Trophoblast cell (in vitro differentiated cells and primary cell): ENCODE results near the gene CPEB1.

Source experiments
- DNase-seq, 2 donors: peaks; one replicate each; pipeline ENCODE4 v3.0.0-alpha.2; 2016
- H2AFZ ChIP-seq: 2 replicates; pipeline ENCODE4 v1.6.1; 2013; ENCODE audit warnings: low read length, moderate library complexity, mild to moderate bottlenecking; ENCODE audit not compliant: insufficient read depth, poor library complexity
- H2AK5ac ChIP-seq: 2 replicates; pipeline ENCODE4 v1.6.1; 2013; ENCODE audit warnings: mild to moderate bottlenecking, low read length
- H2BK120ac ChIP-seq: 2 replicates; pipeline ENCODE4 v1.6.1; 2013; ENCODE audit warnings: low read length, mild to moderate bottlenecking, moderate library complexity; ENCODE audit not compliant: insufficient read depth, poor library complexity
- H2BK12ac ChIP-seq: 2 replicates; pipeline ENCODE4 v1.6.1; 2013; ENCODE audit warnings: mild to moderate bottlenecking, low read length, moderate library complexity
- H2BK5ac ChIP-seq: 2 replicates; pipeline ENCODE4 v1.6.1; 2013; ENCODE audit warnings: low read length, low read depth, moderate library complexity, mild to moderate bottlenecking; ENCODE audit not compliant: poor library complexity
- H3K14ac ChIP-seq: 2 replicates; pipeline ENCODE4 v1.6.1; 2013; ENCODE audit warnings: mild to moderate bottlenecking, low read length
- H3K18ac ChIP-seq: 2 replicates; pipeline ENCODE4 v1.6.1; 2013; ENCODE audit warnings: mild to moderate bottlenecking, low read length
- H3K23ac ChIP-seq: 2 replicates; pipeline ENCODE4 v1.6.1; 2013; ENCODE audit warnings: low read length
- H3K27ac ChIP-seq: 2 replicates; pipeline ENCODE4 v1.5.1; 2013; ENCODE audit warnings: low read depth, mild to moderate bottlenecking, inconsistent platforms, low read length, moderate library complexity
- H3K27me3 ChIP-seq: 2 replicates; pipeline ENCODE4 v1.6.1; 2013; ENCODE audit warnings: inconsistent platforms, mild to moderate bottlenecking, low read length, moderate library complexity; ENCODE audit not compliant: insufficient read depth
- H3K36me3 ChIP-seq, 2 experiments: 1 replicate in 1 of 2; 2 replicates in 1 of 2; pipeline ENCODE4 v1.6.1; 2013; ENCODE audit warnings: low read length in 2 of 2, mild to moderate bottlenecking in 2 of 2, moderate library complexity in 1 of 2; ENCODE audit not compliant: insufficient read depth in 2 of 2, control insufficient read depth in 1 of 2
- H3K4ac ChIP-seq: 2 replicates; pipeline ENCODE4 v1.6.1; 2013; ENCODE audit warnings: low read depth, mild to moderate bottlenecking, low read length, moderate library complexity
- H3K4me1 ChIP-seq, 2 experiments: 1 replicate in 1 of 2; 2 replicates in 1 of 2; pipeline ENCODE4 v1.6.1; 2013; ENCODE audit warnings: low read length in 2 of 2, mild to moderate bottlenecking in 2 of 2, moderate library complexity in 1 of 2; ENCODE audit not compliant: insufficient read depth in 2 of 2, control insufficient read depth in 1 of 2
- H3K4me2 ChIP-seq: 2 replicates; pipeline ENCODE4 v1.6.1; 2013; ENCODE audit warnings: inconsistent platforms, mild to moderate bottlenecking, low read length, moderate library complexity
- H3K4me3 ChIP-seq: 2 replicates; pipeline ENCODE4 v1.5.1; 2013; ENCODE audit warnings: mild to moderate bottlenecking, low read depth, low read length, inconsistent platforms
- H3K79me1 ChIP-seq: one replicate; pipeline ENCODE4 v1.6.1; 2013; ENCODE audit warnings: low read length
- H3K79me2 ChIP-seq: 2 replicates; pipeline ENCODE4 v1.6.1; 2013; ENCODE audit warnings: low read length, mild to moderate bottlenecking; ENCODE audit not compliant: control insufficient read depth, insufficient read depth, poor library complexity
- H3K9ac ChIP-seq: 2 replicates; pipeline ENCODE4 v1.6.1; 2013; ENCODE audit warnings: mild to moderate bottlenecking, low read length
- H3K9me3 ChIP-seq: 2 replicates; pipeline ENCODE4 v1.6.1; 2013; ENCODE audit warnings: low read depth, mild to moderate bottlenecking, control low read depth, inconsistent platforms, low read length; ENCODE audit not compliant: insufficient read depth
- H4K12ac ChIP-seq: 2 replicates; pipeline ENCODE4 v1.6.1; 2013; ENCODE audit warnings: low read depth, mild to moderate bottlenecking, low read length, moderate library complexity
- H4K8ac ChIP-seq: 2 replicates; pipeline ENCODE4 v1.6.1; 2013; ENCODE audit warnings: low read depth, mild to moderate bottlenecking, low read length, moderate library complexity
- H4K91ac ChIP-seq: one replicate; pipeline ENCODE4 v1.6.1; 2013; ENCODE audit warnings: low read depth, mild to moderate bottlenecking, low read length, moderate library complexity
- WGBS: extraction: QIAGEN DNeasy Blood & Tissue Kit; methylation state at CpG from one replicate; pipeline ENCODE4 v1.1.7; 2013; ENCODE audit warnings: missing lambda C conversion rate; ENCODE audit not compliant: insufficient read length, insufficient coverage; ENCODE audit errors: extremely low coverage; 5-methylcytosine and 5-hydroxymethylcytosine counted together

Gene CPEB1

GRCh38 chr15:82580713-82581112, 66.5 kb downstream of the CPEB1 start:
- Histone ChIP-seq H3K9me3 (no peaks in the 10 kb centered on the region), H3K18ac (no peak overlapping the region), H2AFZ (no peak overlapping the region), H2AK5ac (no peak overlapping the region), H4K12ac (no peak overlapping the region), H3K36me3 (no peaks in the 10 kb centered on the region), H3K4me2 (no peak overlapping the region), H4K8ac (no peak overlapping the region), H3K4ac (no peak overlapping the region), H2BK12ac (no peak overlapping the region), H3K79me2 (no peaks in the 10 kb centered on the region), H3K27me3 (no peaks in the 10 kb centered on the region), H2BK5ac (no peak overlapping the region), H3K14ac (no peak overlapping the region), H3K27ac (no peak overlapping the region), H3K79me1 (no peaks in the 10 kb centered on the region), H4K91ac (no peak overlapping the region), H3K23ac (no peak overlapping the region), H3K4me1 (no peaks in the 10 kb centered on the region), H3K9ac (no peak overlapping the region), H3K4me3 (no peak overlapping the region), H2BK120ac (no peak overlapping the region)
- DNase-seq, result no peak
- WGBS, result no CpG with 5 or more reads among the region's 2 CpGs

- Histone ChIP-seq H2AFZ (no peak overlapping the region), H3K4ac (no peak overlapping the region), H3K4me1 (peaks cover 0 to 5% of the 10 kb centered on the region in 2 experiments), H3K79me1 (no peaks in the 10 kb centered on the region), H3K23ac (no peak overlapping the region), H2BK12ac (no peak overlapping the region), H3K9me3 (no peaks in the 10 kb centered on the region), H2BK120ac (no peak overlapping the region), H3K14ac (no peak overlapping the region), H2BK5ac (no peak overlapping the region), H3K4me2 (no peak overlapping the region), H3K36me3 (no peaks in the 10 kb centered on the region), H2AK5ac (no peak overlapping the region), H3K4me3 (no peak overlapping the region), H3K27me3 (no peaks in the 10 kb centered on the region), H4K91ac (no peak overlapping the region), H3K79me2 (no peaks in the 10 kb centered on the region), H4K12ac (no peak overlapping the region), H3K18ac (no peak overlapping the region), H3K9ac (no peak overlapping the region), H3K27ac (no peak overlapping the region), H4K8ac (no peak overlapping the region)
- WGBS, result no CpG with 5 or more reads among the region's 3 CpGs
- no peak for DNase-seq
Observed at GRCh38 chr15:82575335-82575734, 71.8 kb downstream of the CPEB1 start.

- Histone ChIP-seq H3K9me3 (no peaks in the 10 kb centered on the region), H3K14ac (no peak overlapping the region), H2BK5ac (no peak overlapping the region), H3K79me1 (no peaks in the 10 kb centered on the region), H4K12ac (no peak overlapping the region), H3K27ac (no peak overlapping the region), H4K91ac (no peak overlapping the region), H3K23ac (no peak overlapping the region), H2AFZ (no peak overlapping the region), H2BK12ac (no peak overlapping the region), H3K79me2 (no peaks in the 10 kb centered on the region), H3K9ac (no peak overlapping the region), H3K36me3 (no peaks in the 10 kb centered on the region), H3K4ac (no peak overlapping the region), H2BK120ac (no peak overlapping the region), H4K8ac (no peak overlapping the region), H2AK5ac (no peak overlapping the region), H3K4me1 (peaks cover 0 to 5% of the 10 kb centered on the region in 2 experiments), H3K18ac (no peak overlapping the region), H3K4me2 (no peak overlapping the region), H3K4me3 (no peak overlapping the region), H3K27me3 (no peaks in the 10 kb centered on the region)
- no peak for DNase-seq
- WGBS, result no CpG with 5 or more reads among the region's 3 CpGs
Observed at GRCh38 chr15:82572986-82573385, 74.2 kb downstream of the CPEB1 start.

GRCh38 chr15:82572311-82572710, 74.9 kb downstream of the CPEB1 start:
- Histone ChIP-seq H3K18ac (no peak overlapping the region), H3K4me3 (no peak overlapping the region), H3K4me1 (peaks cover 0 to 5% of the 10 kb centered on the region in 2 experiments), H3K27me3 (no peaks in the 10 kb centered on the region), H3K79me1 (no peaks in the 10 kb centered on the region), H3K27ac (no peak overlapping the region), H2BK120ac (no peak overlapping the region), H3K79me2 (no peaks in the 10 kb centered on the region), H2BK5ac (no peak overlapping the region), H4K8ac (no peak overlapping the region), H3K23ac (no peak overlapping the region), H3K4ac (no peak overlapping the region), H3K9ac (no peak overlapping the region), H2AK5ac (no peak overlapping the region), H2AFZ (no peak overlapping the region), H3K14ac (no peak overlapping the region), H3K4me2 (no peak overlapping the region), H2BK12ac (no peak overlapping the region), H3K9me3 (no peaks in the 10 kb centered on the region), H3K36me3 (no peaks in the 10 kb centered on the region), H4K12ac (no peak overlapping the region), H4K91ac (no peak overlapping the region)
- WGBS, result no CpG with 5 or more reads among the region's 5 CpGs
- DNase-seq, result no peak
